Epithelial cell of proximal tubule (primary cell): ENCODE measurements around the gene CHEK2. TPM values are rescaled to one million over a fixed set of nuclear protein-coding genes. Genes with fewer than 3 reads are reported as not detected.

ENCODE experiments used
- DNase-seq: peaks from one replicate; pipeline ENCODE4 v3.0.0-alpha.2; 2011; ENCODE audit warnings: low read depth
- H3K4me3 ChIP-seq: 2 replicates; pipeline ENCODE4 v1.5.1; 2011; ENCODE audit warnings: low read depth, mild to moderate bottlenecking, low read length
- CTCF ChIP-seq: conservative IDR thresholded peaks from 2 replicates; pipeline ENCODE4 v1.5.1; 2012; ENCODE audit warnings: low read depth, mild to moderate bottlenecking, low read length
- total RNA-seq: library from RNA; depleted of rRNA; stranded (reverse); fragments of >200 nt; gene quantifications from 2 replicates; pipeline ENCODE4 v1.2.3, GENCODE V29; 2015

Gene CHEK2
- total RNA-seq, 1 donor from 2014 or later: 19.9 TPM

- no peak for TF ChIP-seq CTCF
- DNase-seq: no peak
- no peak overlapping the region for H3K4me3 ChIP-seq
Observed at GRCh38 chr22:28728002-28728401, 13.6 kb downstream of the CHEK2 start.

DNA sequence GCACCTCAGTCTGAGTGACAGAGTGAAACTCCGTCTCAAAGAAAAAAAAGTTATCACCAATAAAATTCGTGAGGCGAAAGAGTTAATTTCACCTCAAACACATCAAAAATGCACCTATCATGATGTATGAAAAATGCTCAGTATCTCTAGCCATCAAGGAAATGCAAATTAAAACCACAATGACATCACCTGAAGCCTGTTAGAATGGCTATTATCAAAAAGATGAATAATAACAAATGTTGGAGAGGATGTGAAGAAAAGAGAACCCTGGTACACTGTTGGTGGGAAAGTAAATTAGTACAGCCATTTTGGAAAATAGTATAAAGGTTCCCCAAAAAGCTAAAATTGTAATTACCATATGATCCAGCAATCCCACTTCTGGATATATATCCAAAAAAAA is 23.6 kb downstream of the CHEK2 start:
- no peak for TF ChIP-seq CTCF
- no peak overlapping the region for H3K4me3 ChIP-seq
- no peak for DNase-seq

DNA sequence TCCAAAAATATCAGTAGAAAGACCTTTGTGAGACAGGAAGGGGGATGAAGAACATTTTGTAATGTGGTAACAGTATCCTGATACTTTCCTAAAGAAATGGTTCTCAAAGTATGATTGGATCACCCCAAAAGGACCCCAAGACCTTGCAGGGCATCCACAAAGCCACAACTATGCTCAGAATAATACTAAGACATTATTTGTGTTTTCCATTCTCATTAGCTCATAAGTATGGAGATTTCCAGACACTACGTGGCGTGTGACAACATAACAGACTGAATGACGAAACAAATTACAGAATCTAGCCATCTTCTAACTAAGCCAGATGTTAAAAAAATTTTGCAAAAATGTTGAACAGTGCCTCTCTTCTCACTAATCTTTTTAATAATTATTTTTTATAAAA is 24.9 kb downstream of the CHEK2 start:
- H3K4me3 ChIP-seq: no peak overlapping the region
- DNase-seq: no peak
- TF ChIP-seq CTCF: no peak

- no peak for TF ChIP-seq CTCF
- no peak overlapping the region for H3K4me3 ChIP-seq
- DNase-seq: no peak
Observed at GRCh38 chr22:28715611-28716010, 26.0 kb downstream of the CHEK2 start.

GRCh38 chr22:28714043-28714628 is 27.5 kb downstream of the CHEK2 start:
- DNase-seq: no peak
- TF ChIP-seq CTCF: no peak
- H3K4me3 ChIP-seq: no peak overlapping the region

DNA sequence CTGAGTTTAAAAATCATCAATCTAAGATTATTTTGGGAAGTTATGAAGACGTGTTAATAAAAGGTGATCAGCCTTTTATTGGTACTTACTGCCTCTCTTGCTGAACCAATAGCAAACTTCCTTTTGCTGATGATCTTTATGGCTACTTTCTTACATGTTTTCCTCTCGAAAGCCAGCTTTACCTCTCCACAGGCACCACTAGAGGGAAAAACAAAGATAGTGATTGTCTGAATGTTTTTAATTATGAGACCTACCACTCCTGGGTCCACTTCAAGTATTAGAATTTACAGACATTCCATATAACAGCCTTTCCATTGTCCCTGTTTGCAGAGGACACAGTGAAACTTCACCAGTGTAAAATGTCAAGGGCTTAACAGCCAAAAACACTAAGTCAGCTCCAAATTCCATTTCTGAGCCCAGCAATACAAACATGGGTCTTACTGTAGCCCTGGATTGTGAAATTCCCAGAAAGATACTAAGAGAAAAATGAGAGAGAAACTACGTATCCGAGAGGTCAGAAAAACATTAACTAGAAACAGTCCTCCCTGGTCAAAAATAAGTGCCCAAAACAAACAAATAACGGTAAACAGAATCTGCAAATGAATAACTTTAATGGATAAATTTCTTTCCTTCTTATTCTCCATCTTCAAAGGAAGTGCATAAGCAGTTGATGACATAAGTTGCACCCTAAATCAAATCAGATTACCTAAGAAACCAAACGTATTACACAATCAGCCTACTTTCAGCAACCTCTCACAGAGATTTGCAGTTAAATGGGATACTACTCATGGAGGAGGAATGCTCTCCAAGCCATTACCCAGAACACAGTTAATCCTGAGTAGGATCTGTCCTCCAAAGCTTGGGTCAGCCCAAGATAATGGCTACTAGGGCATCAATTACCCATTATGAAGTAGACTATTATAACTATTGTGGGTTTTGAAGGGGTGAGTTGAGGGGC is 29.5 kb downstream of the CHEK2 start:
- peak overlapping the region; percentile 28 for H3K4me3 ChIP-seq
- peak; percentile 26 for TF ChIP-seq CTCF
- DNase-seq: peak; percentile 99

- no peak overlapping the region for H3K4me3 ChIP-seq
- no peak for DNase-seq
- TF ChIP-seq CTCF: no peak
Observed at GRCh38 chr22:28711341-28711740, 30.3 kb downstream of the CHEK2 start.
